ENCODE data around the gene CCDC178. TPM values are rescaled to one million over a fixed set of nuclear protein-coding genes. Genes with fewer than 3 reads are reported as not detected.
"Not testable (repeated sequence)": the region's sequence is repeated elsewhere in the genome, so short reads cannot be mapped to it uniquely, and the experiment has no call there.

CCDC178 gene
- polyA plus RNA-seq, 5 donors = 1.1 to 2.9 (median 2.0) TPM

DNA sequence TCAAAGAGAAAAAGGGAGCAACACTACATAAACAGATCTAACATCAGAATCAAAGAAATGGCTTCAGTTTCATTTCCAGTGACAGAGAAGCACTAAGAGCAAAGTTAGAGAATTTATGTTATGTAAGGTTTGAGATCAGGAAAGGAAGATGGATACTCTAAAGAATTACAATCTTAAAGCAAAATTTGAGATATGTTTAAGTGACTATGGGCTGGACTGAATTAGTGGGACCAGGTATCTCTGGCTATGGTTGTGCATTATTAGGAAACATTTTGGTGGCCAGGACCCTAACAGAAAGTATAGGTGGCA is 208.2 kb downstream of the CCDC178 start:
- DNase-seq = no peak

DNA sequence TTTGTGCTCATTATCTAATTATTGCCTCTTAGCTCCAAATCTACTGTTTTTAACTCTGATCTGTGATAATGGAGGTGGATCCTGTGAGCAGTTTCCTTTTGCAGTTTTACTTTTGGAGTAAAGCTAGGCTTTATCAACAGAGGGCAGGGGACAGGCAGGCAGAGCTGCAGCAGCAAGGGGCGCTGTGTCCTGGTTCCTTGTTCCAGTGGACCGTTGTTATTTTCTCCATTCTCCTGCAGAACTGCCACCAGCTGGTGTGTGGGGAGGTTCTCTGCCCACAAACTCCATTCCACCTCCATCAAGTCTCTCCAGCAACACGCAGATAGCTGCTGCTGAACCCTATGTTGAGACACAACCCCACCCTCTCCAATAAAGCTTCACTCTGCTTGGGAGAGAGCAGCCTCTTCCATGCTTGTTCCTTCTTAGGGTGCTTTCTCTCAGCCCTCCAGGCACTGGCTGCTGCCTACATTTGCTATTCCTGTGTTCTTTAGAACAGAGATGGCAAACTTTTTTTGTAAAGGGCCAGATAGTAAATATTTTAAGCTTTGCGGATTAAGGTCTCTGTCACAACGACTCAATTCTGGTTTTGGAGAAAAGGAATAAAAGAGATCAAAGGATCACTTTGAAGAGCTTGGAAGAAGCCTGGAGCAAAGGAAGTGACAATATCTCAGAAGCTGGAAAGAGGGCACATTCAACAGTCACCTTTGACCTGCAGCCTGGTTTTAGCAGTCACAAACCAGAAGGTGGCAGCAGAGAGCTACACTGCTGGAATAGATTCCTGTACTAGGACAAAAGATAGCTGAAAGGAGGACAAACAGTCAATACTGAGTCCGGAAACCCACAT is 208.8 kb downstream of the CCDC178 start:
- DNase-seq = peak; percentile 55 to 68

DNA sequence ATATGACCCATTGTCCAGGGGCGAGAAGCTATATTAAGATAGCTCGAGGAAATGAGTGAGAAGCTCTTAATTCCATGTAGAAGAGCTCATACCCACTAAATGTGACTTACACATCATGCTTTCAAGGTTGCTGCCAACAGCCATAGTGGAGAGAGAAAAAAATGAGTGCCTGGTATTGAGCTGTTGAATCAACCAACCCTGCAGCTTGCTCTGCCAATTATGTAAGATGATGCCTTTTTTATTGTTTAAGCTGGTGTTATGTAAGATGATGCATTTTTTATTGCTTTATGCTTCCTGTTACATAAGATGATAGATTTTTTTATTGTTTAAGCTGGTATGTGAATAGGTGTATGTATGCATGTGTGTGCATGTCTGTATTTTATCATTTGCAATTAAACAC is 228.2 kb downstream of the CCDC178 start:
- no peak for DNase-seq

DNA sequence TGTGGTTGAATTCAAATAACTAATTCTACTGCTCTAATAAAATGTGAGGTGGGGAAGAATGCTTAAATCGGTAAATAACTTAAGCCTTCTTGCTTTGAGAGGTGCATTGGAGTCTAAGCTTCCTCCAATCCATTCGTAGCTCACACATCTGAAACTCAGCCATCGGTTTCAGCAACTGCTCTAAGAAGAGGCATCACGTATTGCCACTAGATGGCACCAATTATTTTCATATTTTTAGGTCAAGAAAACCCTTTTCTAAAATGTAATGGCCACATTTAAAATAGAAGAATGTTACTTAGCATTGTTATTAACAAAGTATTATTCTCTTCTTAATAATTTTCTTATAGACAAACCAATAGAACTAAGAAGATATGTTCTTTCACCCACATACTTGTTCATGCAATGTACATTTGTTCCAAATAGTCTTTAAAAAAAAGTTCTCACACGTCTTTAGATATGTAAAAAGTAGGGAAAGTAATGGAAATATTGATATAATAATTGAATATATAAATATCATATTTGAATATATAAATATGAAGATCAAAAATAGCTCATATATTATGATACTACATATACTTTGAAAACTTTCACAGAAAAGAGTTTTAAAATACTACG is 229.8 kb downstream of the CCDC178 start:
- peak in 1 of 2 donors; percentile 19 for DNase-seq

DNA sequence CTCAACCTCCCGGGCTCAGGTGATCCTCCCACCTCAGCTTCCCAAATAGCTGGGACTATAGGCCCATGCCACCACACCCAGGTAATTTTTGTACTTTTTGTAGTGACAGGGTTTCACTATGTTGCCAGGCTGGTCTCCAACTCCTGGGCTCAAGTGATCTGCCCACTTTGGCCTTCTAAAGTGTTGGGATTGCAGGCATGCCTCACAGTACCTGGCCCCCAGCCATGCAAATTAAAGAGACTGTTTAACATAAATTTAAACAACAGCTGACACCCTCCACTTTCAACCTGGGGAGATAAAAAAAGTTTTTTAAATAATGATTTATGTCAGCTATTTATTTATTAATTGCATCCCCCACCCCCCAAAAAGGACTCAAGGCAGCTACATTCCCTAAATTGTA is 234.7 kb downstream of the CCDC178 start:
- no peak for DNase-seq

DNA sequence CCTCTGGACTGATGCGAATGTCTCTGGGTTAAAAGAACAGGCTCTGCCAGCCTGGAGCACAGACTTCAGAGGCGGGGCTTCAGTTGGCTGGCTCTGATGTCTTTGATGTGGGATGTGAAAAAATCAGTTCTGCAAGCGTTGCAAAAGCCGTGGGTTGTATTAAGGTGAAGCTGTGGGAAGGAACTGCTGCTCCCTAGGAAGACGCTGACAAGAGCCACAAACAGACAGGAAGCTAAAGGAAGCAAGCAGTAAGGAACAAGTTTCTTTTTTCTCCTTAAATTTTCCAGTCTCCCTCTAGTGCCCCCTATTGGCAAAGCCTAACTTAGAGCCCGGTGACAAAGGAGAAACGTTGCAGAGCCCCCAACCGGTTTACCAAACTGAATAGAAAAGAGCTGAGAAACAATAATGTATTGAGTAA is 239.0 kb downstream of the CCDC178 start:
- peak; percentile 45 to 55 for DNase-seq

DNA sequence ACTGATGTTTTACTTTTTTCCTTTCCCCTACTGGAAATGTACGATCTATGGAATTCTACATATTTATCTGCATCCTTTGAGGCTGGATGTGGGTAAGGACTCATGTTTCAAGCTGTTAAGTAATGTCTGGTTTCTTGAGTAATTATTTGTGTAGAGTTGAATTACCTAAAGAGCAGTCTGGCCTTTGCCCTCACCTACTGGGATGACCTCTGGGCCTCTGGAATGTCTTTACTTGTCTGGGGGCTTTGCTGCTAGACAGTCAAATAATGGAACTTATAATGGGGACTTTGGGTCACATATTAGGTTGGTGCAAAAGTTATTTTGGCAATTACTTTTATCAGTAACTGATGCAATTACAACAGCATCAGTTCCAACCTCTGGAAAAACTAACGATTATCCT is 244.7 kb downstream of the CCDC178 start:
- no peak for DNase-seq

DNA sequence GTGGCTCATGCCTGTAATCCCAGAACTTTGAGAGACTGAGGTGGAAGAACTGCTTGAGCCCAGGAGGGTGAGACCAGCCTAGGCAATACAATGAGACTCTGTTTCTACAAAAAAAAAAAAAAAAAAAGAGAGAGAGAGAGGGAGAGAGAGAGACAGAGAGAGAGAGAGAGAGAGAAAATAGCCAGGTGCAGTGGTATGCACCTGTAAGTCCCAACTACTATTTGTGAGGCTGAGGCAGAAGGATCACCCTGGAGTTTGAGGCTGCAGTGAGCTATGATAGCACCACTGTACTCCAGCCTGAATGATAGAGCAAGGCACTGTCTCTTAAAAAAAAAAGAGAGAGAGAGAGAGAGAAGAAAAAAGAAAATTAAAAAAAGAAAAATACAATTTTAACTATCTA is 245.7 kb downstream of the CCDC178 start:
- no peak for DNase-seq

DNA sequence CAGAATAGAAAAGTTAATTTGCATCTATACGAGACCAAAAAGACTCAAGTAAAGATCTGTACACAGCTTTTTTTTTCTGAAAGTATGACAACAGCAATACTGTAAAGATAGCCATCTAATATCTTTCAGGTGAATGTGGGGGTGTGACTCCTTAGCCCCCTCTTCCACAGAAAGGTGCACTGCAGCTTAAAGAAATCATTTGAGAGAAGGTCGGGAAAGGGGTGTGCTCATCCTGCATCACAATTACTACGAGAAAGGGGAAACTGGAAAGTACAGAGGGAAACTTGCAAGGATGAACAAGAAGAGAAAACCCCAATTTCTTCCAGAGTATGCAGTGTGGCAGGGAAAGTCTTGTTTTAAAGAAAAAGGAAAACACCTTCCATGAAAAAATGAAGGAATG is 255.6 kb downstream of the CCDC178 start:
- DNase-seq = no peak

DNA sequence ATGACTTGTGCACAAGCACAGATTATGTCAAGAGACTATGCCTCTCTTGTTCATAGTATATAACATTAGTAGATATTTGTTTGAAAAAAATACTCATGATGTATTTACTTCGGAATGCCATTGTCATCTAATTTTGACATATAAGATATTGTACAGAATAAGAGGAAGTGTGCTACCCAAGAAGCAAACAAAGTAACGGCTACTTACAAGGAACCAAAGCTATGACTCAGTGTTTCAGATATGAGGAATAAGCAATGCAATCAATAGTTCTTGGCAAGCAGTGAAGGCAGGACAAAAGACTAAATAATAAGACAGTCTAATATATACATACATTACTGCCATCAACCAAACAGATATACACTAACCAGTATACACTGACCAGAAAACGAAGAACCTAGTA is 256.3 kb downstream of the CCDC178 start:
- DNase-seq = no peak

DNA sequence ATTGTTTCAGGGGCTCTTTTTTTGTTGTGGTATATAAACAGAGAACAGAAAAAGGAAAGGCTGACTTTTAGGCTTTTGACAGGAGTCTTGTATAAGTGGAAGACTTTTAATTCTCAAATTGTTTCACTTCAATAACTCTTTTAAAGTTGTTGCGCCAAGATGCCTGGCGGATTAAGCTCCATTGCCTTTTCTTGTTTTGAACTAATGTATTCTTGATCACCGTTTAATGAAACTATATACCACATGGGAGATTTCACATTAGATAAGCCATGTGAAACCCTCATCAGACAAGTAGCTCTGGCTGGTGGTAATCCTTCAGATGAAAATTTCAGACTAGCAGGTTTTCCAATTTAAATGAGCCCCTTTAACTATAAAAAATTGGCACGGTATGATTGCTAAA is 257.4 kb downstream of the CCDC178 start:
- DNase-seq = no peak

DNA sequence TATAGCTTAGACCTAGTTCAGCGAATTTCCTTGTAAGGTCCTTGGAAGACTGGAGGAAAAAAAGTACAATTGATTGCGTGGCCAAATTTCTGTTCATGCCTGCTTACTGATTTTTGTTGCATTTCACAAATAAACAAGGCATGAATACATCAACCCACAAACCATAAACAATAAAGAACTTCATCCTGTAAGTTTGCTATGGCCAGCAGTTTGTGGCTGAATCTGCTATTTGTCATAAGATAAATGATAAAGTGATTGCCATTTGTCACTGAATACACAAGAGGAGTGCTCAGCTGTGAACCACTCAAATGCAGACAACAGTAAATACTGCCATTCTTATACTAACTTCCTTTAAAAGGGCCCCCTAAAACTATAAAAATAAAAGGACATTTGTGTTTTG is 259.5 kb downstream of the CCDC178 start:
- DNase-seq = no peak

DNA sequence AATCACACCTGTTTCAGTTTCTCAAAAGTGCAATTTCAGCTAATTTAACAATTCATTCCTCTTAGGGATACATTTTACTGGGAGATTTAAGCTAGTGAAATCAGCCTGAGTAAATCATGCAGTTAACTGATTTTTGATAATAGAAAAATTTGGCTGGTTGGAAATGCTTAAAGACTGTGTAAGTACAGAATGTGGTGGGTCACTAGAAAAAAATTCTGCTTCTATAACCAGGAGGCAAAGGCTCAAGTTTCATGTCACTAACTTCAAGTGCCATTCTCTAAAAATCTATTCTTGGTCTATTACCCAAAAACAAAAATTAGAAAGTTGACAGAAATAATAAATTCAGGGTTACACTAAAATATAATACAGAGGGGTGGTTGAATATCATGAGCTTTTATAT is 271.3 kb downstream of the CCDC178 start:
- no peak for DNase-seq

DNA sequence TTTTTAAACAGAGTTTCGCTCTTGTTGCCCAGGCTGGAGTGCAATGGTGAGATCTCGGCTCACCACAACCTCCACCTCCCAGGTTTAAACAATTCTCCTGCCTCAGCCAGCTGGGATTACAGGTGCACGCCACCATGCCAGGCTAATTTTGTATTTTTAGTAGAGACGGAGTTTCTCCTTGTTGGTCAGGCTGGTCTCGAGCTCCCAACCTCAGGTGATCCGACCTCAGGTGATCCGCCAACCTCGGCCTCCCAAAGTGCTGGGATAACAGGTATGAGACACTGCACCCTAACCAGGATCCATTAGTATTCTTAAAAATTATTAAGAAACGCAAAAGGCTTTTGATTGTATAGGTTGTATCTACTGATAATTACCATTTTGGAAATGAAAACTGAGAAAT is 276.4 kb downstream of the CCDC178 start:
- DNase-seq = not testable (repeated sequence)

DNA sequence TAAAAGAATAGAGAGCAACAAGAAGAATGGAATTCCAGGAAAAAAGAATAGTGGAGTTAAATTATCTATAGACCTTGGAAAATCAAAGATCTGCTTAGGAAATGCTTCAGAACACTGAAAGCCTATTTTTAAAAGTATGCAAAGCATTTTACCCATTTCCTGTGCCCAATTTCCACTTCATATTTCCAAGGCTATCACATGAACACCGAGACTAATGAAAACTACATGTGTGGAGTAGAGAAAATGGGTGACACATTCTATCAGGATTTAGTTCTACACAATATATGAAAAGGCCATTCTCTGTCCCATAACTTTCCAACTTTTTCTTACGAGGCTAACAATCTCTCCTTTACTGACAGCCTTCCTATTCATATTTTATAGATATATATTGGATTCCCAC is 279.4 kb downstream of the CCDC178 start:
- DNase-seq = no peak

DNA sequence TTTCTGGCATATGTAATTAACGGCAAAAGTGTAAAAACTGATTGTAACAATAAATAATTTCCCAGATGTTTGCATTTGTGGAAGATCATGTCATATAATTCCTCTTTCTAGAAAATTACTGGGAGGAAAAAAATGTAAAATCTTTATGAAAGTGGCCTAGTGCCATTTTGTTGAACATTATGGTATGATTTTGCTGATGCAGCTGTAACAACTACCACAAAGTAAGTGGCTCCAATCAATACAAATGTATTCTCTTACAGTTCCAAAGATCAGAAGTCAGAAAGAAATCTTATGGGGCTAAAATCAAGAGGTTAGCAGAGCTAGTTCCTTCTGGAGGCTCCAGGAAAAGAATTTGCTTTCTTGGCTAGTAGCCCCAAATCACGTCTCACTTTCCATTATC is 281.4 kb downstream of the CCDC178 start:
- no peak for DNase-seq

DNA sequence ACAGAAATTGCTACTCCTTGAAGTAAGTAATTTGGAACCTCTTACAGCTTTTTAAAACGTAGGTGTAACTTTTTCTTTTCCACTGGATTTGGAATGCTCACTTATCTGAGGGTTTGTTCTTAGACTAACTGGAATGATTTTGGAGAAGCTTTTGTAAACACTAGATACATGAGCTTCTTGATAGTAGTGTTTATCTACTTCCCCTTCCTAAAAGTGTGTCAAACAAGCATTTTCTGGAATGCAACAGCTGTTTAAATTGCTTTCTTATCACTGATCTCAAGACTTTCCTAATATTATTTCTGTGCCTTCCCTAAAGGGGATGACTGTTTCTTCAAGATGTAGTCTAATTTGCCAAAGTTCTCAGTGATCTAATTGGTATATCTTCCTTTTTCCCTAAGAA is 282.6 kb downstream of the CCDC178 start:
- no peak for DNase-seq

DNA sequence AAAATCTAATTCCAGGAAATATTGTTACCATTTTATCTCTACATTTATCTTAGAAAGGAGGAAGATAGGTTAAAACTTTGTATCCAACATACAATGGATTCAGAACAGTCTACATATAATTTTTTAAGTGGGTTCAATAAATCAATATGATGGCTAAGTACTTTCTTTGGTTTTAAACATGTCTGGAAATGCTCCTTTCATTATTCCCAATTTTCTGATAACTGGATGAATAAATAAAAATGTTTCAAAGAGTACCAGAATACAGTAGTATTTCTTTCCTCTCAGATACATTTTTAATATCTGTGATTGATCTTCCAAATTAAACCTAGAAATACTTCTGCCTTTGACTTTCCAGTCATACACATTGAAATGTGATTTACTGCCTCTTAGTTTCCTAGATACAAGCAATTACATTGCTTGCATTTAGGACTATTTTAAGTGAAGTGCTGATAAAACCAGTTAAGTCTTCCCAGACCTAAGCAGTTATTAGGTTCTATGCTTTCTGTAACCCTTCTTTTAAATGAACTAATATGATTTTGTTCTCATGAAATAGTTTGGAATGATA is 283.5 kb downstream of the CCDC178 start:
- no peak for DNase-seq

DNA sequence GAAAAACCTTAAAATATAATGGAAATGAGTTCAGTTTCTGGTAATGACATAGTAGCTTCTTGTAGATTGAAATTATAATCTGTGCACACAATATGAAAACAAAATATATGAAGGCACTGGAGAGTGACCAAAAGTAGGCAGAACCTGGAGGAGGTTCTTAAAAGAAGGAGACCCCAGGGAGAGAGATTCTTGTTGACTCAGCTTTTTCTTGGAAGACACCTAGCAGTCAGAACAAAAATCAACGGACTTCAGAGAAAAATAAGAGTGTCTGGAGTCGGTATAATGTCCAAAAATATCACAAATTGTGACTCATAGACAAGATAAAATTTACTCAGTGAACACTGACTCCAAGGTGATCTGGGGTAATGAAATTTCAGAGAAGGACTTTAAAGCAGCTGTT is 286.5 kb downstream of the CCDC178 start:
- no peak for DNase-seq

DNA sequence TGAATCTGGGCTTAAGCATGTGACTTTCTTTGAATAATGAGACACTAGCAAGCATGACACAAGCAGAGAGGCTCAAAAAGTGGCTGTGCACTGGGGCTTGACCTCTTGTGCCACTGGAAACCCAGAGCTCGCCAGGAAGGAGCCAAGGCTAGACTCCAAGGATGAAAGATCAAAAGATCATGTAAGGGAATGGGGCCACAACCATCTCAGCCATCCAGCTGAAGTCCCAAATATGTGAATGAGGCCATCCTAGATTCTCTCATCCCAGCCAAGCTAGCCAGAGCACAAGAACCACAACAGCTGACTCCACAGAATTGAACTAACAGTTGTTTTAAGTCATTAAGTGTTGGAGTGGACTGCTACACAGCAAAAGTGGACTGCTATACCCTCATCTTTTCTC is 288.1 kb downstream of the CCDC178 start:
- DNase-seq = no peak

DNA sequence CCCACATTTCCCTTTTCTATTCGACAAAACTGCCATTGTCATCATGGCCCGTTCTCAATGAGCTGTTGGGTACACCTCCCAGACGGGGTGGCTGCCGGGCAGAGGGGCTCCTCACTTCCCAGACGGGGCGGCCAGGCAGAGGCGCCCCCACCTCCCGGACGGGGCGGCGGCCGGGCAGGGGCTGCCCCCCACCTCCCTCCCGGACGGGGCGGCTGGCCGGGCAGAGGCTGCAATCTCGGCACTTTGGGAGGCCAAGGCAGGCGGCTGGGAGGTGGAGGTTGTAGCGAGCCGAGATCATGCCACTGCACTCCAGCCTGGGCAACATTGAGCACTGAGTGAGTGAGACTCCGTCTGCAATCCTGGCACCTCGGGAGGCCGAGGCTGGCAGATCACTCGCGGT is 292.7 kb downstream of the CCDC178 start:
- DNase-seq = not testable (repeated sequence)

DNA sequence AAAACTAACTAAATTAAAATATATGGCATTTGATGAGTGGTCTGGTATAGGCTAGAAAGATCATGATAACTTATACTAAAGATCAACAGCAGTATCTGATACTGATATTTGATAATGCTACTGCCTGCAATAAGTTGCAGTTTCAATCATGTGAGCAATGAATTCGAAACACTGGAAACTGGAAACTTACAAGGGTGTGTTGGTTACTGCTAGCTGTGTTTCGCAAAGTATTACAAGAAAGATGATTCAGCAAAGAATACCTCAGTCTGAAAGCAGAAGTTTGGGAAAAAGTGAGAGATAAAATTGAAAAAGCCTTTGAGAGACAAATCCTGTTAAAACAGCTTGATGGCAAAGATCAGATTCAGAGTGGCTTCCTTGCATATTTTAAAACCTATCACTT is 294.5 kb downstream of the CCDC178 start:
- no peak for DNase-seq

DNA sequence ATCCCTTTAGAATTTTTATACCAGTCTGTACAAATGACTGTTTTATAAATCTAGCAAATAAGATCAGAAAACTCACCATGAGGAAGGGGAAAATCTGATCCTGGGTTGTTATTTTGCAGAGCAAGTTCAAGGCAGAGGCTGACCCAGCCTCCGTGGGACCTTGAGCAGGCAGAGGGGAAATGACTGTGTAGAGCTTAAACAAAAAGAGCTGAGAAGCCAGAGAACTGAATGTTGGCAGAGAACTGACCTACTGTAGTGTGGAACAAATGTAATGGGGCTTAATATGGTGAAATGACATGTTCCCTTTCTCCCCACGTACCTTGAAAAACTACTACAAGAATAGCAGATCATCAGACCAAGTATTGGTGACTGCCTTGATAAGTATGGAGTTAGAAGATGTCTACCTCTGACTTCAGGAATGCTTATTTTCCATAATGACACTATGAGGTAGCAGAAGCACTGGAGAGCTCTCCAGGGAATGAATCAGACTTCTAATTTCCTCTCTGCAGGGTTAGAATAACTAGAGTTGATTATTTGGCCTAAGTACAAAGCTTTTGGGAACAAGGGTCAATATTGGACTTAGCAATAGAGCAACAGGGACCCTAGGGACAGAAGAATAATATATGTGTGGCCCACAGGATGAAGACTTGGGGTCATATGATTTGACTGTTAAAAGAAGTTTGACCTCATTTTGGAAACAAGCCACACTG is 304.4 kb downstream of the CCDC178 start:
- DNase-seq = no peak
